GM19035 (cell line): ENCODE results near the gene ADAD2.

Experiments used
- ATAC-seq: cut with Tn5 transposase; IDR thresholded peaks from one replicate; pipeline ENCODE4 v1.9.1; 2021; ENCODE audit not compliant: unreplicated experiment

Gene ADAD2

GRCh38 chr16:84220851-84221250, 29.9 kb downstream of the ADAD2 start:
- ATAC-seq = no peak

- ATAC-seq = no peak
Observed at GRCh38 chr16:84223456-84223855, 32.5 kb downstream of the ADAD2 start.

GRCh38 chr16:84224554-84224953, 33.6 kb downstream of the ADAD2 start:
- no peak for ATAC-seq

- no peak for ATAC-seq
Observed at GRCh38 chr16:84225126-84225525, 34.2 kb downstream of the ADAD2 start.

DNA sequence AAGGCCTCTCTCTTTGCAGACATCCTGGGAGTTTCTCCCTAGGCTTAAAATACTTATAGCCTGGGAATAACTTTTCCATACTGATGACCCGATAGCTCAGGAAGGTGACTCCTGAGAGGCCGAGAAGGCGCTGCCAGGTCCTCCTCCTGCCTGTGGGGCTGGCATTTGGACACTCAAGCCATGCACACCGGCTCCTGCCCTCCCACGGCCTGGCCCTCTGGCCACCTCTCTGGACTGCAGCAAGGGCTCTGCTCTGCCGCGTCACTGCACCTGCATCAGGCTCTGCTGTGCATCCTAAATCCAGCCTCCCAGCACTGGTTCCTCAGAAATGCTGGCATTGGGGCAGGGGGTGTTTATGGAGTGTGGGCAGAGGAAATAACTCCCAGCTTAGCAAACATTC, 34.6 kb downstream of the ADAD2 start:
- no peak for ATAC-seq

DNA sequence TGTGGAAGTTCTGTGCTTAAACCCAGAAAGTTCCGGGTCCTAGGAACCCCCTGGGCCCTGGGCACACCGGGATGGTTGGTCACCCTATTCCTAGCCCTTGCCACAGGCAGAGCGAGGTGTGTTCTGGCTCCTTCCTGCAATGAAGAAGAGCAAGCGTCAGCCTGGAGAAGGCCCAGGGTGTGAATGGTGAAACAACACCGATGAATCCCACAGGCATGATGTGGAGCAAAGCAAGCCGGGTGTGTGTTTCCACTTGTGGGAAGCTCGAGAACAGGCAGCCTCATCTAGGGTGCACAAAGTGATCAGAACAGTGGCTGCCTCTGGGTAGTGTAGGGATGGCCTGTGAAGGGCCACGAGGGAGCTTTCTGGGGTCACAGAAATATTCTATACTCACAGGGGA, 35.1 kb downstream of the ADAD2 start:
- no peak for ATAC-seq

- ATAC-seq = no peak
Observed at GRCh38 chr16:84227548-84227947, 36.6 kb downstream of the ADAD2 start.

DNA sequence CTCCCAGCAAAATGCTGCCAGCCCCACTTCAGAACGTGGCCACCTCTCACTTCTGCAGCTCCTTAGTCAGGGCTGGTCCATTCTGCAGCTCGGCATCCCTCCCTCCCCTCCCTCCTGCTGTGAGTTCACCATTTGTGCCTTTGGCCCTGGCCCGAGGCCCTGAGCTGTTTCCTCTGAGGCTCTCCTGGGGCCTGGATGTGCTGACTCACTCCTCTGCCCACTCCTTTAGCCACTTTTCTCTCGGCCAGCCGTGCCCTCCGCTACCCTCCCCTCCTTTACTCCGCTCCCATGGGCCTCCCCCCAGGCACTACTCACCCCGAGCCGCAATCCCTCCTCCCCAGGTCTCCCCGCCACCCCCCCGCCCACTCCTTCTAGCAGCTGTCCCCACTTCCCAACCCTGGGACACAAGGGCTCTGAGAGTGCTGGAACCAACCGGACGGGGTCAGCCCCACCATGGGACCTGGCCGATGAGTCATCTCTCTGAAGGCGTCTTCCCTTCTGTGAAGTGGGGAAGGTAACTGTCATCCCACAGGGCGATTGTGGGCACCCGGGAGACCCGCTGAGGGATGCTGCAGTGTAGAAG, 37.4 kb downstream of the ADAD2 start:
- ATAC-seq = no peak

- no peak for ATAC-seq
Observed at GRCh38 chr16:84229471-84229870, 38.5 kb downstream of the ADAD2 start.

DNA sequence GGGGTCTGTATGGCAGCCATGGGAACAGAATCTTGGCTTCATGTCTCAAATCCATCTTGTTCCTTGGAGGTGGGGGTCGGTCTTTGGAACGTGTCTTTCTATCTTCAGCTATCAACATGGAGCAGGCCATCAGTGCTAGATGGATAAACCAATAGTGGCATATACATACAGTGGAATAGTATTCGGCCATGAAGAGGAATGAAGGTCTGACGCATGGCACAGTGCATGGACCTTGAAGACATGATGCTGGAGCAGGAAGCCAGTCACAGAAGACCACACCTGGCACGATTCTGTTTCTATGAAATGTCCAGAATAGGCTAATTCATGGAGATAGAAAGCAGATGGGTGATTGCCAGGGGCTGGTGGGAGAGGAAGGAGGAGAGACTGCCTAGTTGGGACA, 41.1 kb downstream of the ADAD2 start:
- ATAC-seq = no peak

DNA sequence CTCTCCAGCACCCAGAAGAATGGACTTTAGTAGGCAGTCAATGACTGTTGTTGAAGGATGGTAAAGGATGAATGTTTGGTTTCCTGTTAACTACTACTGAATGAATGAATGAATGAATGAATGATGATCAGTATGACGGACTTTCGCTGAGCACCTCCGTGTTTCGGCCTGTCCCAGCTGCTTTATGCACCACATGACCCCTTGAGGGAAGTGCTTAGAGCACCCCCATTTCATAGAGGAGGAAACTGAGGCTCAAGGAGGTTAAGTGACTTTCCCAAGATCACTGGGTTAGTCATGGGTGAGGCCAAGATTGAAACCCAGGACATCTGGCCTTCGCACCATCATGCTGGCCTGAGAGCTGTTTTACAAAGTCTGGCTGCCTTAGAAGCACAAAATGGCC, 42.0 kb downstream of the ADAD2 start:
- ATAC-seq = no peak

GRCh38 chr16:84233748-84234147, 42.8 kb downstream of the ADAD2 start:
- ATAC-seq = no peak

GRCh38 chr16:84234321-84235241, 43.6 kb downstream of the ADAD2 start:
- ATAC-seq = no peak

- no peak for ATAC-seq
Observed at GRCh38 chr16:84236671-84237070, 45.7 kb downstream of the ADAD2 start.

- ATAC-seq = no peak
Observed at GRCh38 chr16:84237994-84238750, 47.2 kb downstream of the ADAD2 start.

- no peak for ATAC-seq
Observed at GRCh38 chr16:84239141-84239769, 48.3 kb downstream of the ADAD2 start.

DNA sequence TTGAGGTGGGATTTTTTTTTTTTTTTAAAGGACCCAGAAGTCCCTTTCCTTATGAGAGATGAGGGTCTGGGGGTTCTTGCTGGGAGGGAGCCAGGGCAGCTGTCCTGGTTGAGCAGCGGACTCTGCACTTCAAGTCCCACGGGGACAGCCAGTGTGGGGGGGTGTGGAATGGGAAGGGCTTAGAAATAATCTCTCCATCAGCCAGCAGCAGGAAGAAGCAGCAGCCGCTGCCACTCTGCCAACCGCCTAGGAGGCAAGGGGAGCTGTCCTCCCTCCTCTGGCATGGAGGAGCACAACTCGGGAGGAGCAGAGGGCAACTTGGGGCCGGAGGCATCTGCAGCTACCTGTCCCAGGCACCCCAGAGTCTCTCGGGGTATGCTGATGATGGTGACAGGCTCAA, 49.0 kb downstream of the ADAD2 start, which contains the start of gene KCNG4:
KCNG4 (minus strand) TSS at position 104 of the 400 bp plus-strand sequence. CDS start 2,527 bp downstream, outside the sequence.
- no peak for ATAC-seq

- ATAC-seq = no peak
Observed at GRCh38 chr16:84240455-84240854, 49.5 kb downstream of the ADAD2 start.

DNA sequence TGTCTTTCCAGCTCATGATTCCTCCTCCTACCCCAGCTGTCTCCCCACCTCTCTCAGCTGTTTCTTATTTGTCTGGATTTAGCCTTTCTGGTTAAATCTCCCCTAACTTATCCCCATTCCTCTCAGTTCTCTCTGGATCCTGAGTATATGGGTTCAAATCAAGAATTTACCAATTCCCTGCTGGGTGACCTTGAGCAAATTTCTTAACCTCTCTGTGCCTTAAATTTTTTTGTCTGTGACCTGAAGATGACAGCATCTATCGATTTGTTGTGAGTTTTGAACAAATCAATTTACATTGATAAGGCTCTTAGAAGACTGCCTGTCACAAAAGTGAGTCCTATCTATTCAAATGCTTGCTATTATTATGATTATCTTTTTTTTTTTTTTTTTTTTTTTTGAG, 50.8 kb downstream of the ADAD2 start:
- no peak for ATAC-seq

- ATAC-seq = no peak
Observed at GRCh38 chr16:84242839-84243238, 51.9 kb downstream of the ADAD2 start.

- ATAC-seq = no peak
Observed at GRCh38 chr16:84243732-84244131, 52.8 kb downstream of the ADAD2 start.
